ENCODE data around the gene KDM4D. TPM values are rescaled to one million over a fixed set of nuclear protein-coding genes. Genes with fewer than 3 reads are reported as not detected.

The KDM4D gene
- total and polyA plus RNA-seq, 9 donors = 0.24 to 1.9 (median 0.92) TPM

GRCh38 chr11:95045812-95046211 is 72.3 kb downstream of the KDM4D start:
- H3K27me3 ChIP-seq = no peaks in the 10 kb centered on the region
- no peaks in the 10 kb centered on the region for H3K9me3 ChIP-seq
- DNase-seq = no peak
- H3K4me1 ChIP-seq (ENCODE audit: insufficient read depth) = no peaks in the 10 kb centered on the region
- no peak overlapping the region for H3K4me3 ChIP-seq
- intact Hi-C loops (cut with DNase I) = no loop called here
- no peak overlapping the region for H3K27ac ChIP-seq
- TF ChIP-seq POLR2A (IDR thresholded peaks at IDR 0.05) = no peak
- no peak for TF ChIP-seq CTCF (IDR thresholded peaks at IDR 0.05)
- TF ChIP-seq EP300 (IDR thresholded peaks at IDR 0.05) = no peak
- no peaks in the 10 kb centered on the region for H3K36me3 ChIP-seq

Other genes with a start within 250 kb of the KDM4D start
- gene AMOTL1, start 205.4 kb upstream of the KDM4D start, total RNA-seq = 10 to 100 TPM in 6 of 7 donors, 1 to 10 TPM in 1; 8.7 to 20.8 (median 13.6) TPM
- gene AMOTL1, start 205.4 kb upstream of the KDM4D start, polyA plus RNA-seq = 10 to 100 TPM in 1 of 2 donors, 1 to 10 TPM in 1; 5.4 to 24.8 TPM
- 10 to 100 TPM; 35.8 to 65.8 (median 56.0) TPM for gene CWC15, start 153 bp upstream of the KDM4D start, total RNA-seq
- gene CWC15, start 153 bp upstream of the KDM4D start, polyA plus RNA-seq = 10 to 100 TPM; 50.8 to 64.9 TPM
- gene KDM4E, start 51.5 kb downstream of the KDM4D start, total RNA-seq = not detected
- not detected for gene KDM4E, start 51.5 kb downstream of the KDM4D start, polyA plus RNA-seq
- gene KDM4F, start 75.7 kb downstream of the KDM4D start, total RNA-seq = not detected
- gene KDM4F, start 75.7 kb downstream of the KDM4D start, polyA plus RNA-seq = not detected
- 10 to 100 TPM; 39.0 to 76.2 (median 58.8) TPM for gene SRSF8, start 93.2 kb downstream of the KDM4D start, total RNA-seq
- gene SRSF8, start 93.2 kb downstream of the KDM4D start, polyA plus RNA-seq = 10 to 100 TPM; 54.8 to 79.6 TPM
- 10 to 100 TPM; 21.0 to 35.4 (median 34.3) TPM for gene ENDOD1, start 116.1 kb downstream of the KDM4D start, total RNA-seq
- 10 to 100 TPM; 18.9 to 60.8 TPM for gene ENDOD1, start 116.1 kb downstream of the KDM4D start, polyA plus RNA-seq

Measured in ovary (tissue), 9 donors.